Panc1 (cell line): ENCODE measurements around the gene USP24. TPM values are rescaled to one million over a fixed set of nuclear protein-coding genes. Genes with fewer than 3 reads are reported as not detected.

ENCODE experiments used
- ATAC-seq: fragments of 200-7000 bp; cut with Tn5 transposase; 2 replicates; pipeline ENCODE4 v1.9.1; 2020; ENCODE audit warnings: mild to moderate bottlenecking, moderate library complexity
- BruUV-seq: library from RNA; stranded (reverse); fragments of 400-500 nt; replicated peaks from 2 replicates; lab custom pipeline; 2021; lab: Mats Ljungman, UMichigan
- CTCF ChIA-PET: fragments of 300-600 bp; sonication (Branson Sonifier 250); formaldehyde crosslinking; loops from one replicate; lab custom pipeline; 2022; ENCODE audit warnings: antibody characterized with exemption; lab: Charles Lee
- POLR2A ChIA-PET: fragments of 300-600 bp; sonication (Branson Sonifier 250); formaldehyde crosslinking; loops from one replicate; lab custom pipeline; 2022; ENCODE audit warnings: antibody characterized with exemption; lab: Charles Lee
- DNase-seq: peaks from one replicate; pipeline ENCODE4 v3.0.0-alpha.2; 2010; ENCODE audit warnings: low read depth, low spot score
- H3K27ac ChIP-seq: 2 replicates; pipeline ENCODE4 v1.5.1; 2011; ENCODE audit warnings: mild to moderate bottlenecking, low read length, inconsistent platforms
- H3K27me3 ChIP-seq: fragments of 200-500 bp; sonication (Bioruptor generic); 2 replicates; pipeline ENCODE4 v1.6.0; 2014; ENCODE audit warnings: low read length, inconsistent platforms; ENCODE audit not compliant: control insufficient read depth, insufficient read depth
- H3K36me3 ChIP-seq: fragments of 200-500 bp; sonication (Bioruptor generic); 2 replicates; pipeline ENCODE4 v1.5.1; 2014; ENCODE audit warnings: inconsistent platforms, mild to moderate bottlenecking, low read length, moderate library complexity; ENCODE audit not compliant: control insufficient read depth, insufficient read depth
- H3K4me1 ChIP-seq: 2 replicates; pipeline ENCODE4 v1.5.1; 2011; ENCODE audit warnings: inconsistent platforms, mild to moderate bottlenecking, low read length, moderate library complexity; ENCODE audit not compliant: control insufficient read depth, insufficient read depth
- H3K4me3 ChIP-seq, 2 experiments: 2 replicates each; pipeline ENCODE4 v1.5.1; 2011 to 2012; ENCODE audit warnings: low read depth in 2 of 2, low read length in 2 of 2, mild to moderate bottlenecking in 2 of 2, inconsistent platforms in 1 of 2, moderate library complexity in 1 of 2
- H3K9me3 ChIP-seq: fragments of 200-500 bp; sonication (Bioruptor generic); 2 replicates; pipeline ENCODE4 v1.5.1; 2014; ENCODE audit warnings: low read depth, mild to moderate bottlenecking, inconsistent platforms, low read length, moderate library complexity; ENCODE audit not compliant: control insufficient read depth, insufficient read depth
- POLR2AphosphoS5 ChIP-seq: IDR thresholded peaks from 2 replicates; pipeline ENCODE4 v1.6.1; 2012; ENCODE audit warnings: mild to moderate bottlenecking, low read depth, low read length, moderate library complexity
- SIN3A ChIP-seq: IDR thresholded peaks from 2 replicates; pipeline ENCODE4 v1.6.1; 2012; ENCODE audit warnings: low read depth, mild to moderate bottlenecking, low read length, moderate library complexity, borderline replicate concordance; ENCODE audit not compliant: insufficient read depth
- TCF7L2 ChIP-seq: IDR thresholded peaks from 2 replicates; pipeline ENCODE4 v1.6.1; 2011; ENCODE audit warnings: mild to moderate bottlenecking, low read depth, low read length, inconsistent platforms
- in situ Hi-C: cut with HindIII; loops from 2 replicates; pipeline ENCODE4 v1.10.0; 2016; ENCODE audit warnings: low sequenced_read_pairs, low pct_unique_long_range_greater_than_20kb
- intact Hi-C: fragments of 100-400 bp; cut with micrococcal nuclease; formaldehyde crosslinking; loops from one replicate; pipeline ENCODE4 v1.10.0; 2022; ENCODE audit not compliant: unreplicated experiment
- total RNA-seq: library from RNA; stranded (reverse); gene quantifications from one replicate; pipeline ENCODE4 v1.2.1, GENCODE V29; 2021; ENCODE audit not compliant: unreplicated experiment
- TF ChIP-seq, protein P1 (sequence below), 2 experiments: IDR thresholded peaks; 2 replicates each; pipeline ENCODE4 v1.6.1; 2011 to 2012; ENCODE audit warnings: low read depth in 2 of 2, control low read depth in 1 of 2, low read length in 1 of 2, mild to moderate bottlenecking in 1 of 2, moderate library complexity in 1 of 2; ENCODE audit not compliant: insufficient read depth in 1 of 2
- TF ChIP-seq, protein P2 (sequence below): fragments of 450-650 bp; IDR thresholded peaks from 2 replicates; pipeline ENCODE4 v1.5.1; 2017; ENCODE audit warnings: mild to moderate bottlenecking

USP24 gene
- total RNA-seq, 1 experiment from 2014 or later: 52.2 TPM

DNA sequence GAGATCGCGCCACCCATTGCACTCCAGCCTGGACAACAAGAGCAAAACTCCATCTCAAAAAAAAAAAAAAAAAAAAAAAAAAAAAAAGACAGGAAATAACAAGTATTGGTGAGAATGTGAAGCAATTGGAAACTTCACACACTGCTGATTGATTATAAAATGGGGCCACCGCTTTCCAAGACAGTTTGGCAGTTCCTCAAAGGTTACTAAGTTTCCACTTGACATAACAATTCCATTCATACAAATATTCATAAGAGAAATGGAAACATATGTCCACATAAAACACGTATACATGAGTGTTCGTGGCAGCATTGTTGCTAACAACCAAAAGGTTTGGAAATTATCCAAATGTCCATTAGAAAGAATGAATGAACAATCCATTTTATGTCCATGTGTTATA is 26.3 kb downstream of the USP24 start:
- Histone ChIP-seq H3K9me3 (peaks cover 11% of the 10 kb centered on the region; the same call in 1 of the 2 replicates), H3K4me3 (no peak overlapping the region), H3K27ac (no peak overlapping the region), H3K27me3 (no peaks in the 10 kb centered on the region), H3K36me3 (no peaks in the 10 kb centered on the region), H3K4me1 (peaks cover 40% of the 10 kb centered on the region)
- ChIA-PET CTCF (no interaction called here), POLR2A (no interaction called here)
- no TSS peak for BruUV-seq
- in situ Hi-C loops (no loop called here), intact Hi-C loops (no loop called here)
- DNase-seq (no peak), ATAC-seq (no peak)
- no peak for TF ChIP-seq SIN3A
- TF ChIP-seq, protein P1, sequence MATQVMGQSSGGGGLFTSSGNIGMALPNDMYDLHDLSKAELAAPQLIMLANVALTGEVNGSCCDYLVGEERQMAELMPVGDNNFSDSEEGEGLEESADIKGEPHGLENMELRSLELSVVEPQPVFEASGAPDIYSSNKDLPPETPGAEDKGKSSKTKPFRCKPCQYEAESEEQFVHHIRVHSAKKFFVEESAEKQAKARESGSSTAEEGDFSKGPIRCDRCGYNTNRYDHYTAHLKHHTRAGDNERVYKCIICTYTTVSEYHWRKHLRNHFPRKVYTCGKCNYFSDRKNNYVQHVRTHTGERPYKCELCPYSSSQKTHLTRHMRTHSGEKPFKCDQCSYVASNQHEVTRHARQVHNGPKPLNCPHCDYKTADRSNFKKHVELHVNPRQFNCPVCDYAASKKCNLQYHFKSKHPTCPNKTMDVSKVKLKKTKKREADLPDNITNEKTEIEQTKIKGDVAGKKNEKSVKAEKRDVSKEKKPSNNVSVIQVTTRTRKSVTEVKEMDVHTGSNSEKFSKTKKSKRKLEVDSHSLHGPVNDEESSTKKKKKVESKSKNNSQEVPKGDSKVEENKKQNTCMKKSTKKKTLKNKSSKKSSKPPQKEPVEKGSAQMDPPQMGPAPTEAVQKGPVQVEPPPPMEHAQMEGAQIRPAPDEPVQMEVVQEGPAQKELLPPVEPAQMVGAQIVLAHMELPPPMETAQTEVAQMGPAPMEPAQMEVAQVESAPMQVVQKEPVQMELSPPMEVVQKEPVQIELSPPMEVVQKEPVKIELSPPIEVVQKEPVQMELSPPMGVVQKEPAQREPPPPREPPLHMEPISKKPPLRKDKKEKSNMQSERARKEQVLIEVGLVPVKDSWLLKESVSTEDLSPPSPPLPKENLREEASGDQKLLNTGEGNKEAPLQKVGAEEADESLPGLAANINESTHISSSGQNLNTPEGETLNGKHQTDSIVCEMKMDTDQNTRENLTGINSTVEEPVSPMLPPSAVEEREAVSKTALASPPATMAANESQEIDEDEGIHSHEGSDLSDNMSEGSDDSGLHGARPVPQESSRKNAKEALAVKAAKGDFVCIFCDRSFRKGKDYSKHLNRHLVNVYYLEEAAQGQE (IDR thresholded peaks at IDR 0.05; ENCODE audit: insufficient read depth in 1 of 2, low read depth in 2 of 2, low read length in 1 of 2): no peak
- TF ChIP-seq, protein P2, sequence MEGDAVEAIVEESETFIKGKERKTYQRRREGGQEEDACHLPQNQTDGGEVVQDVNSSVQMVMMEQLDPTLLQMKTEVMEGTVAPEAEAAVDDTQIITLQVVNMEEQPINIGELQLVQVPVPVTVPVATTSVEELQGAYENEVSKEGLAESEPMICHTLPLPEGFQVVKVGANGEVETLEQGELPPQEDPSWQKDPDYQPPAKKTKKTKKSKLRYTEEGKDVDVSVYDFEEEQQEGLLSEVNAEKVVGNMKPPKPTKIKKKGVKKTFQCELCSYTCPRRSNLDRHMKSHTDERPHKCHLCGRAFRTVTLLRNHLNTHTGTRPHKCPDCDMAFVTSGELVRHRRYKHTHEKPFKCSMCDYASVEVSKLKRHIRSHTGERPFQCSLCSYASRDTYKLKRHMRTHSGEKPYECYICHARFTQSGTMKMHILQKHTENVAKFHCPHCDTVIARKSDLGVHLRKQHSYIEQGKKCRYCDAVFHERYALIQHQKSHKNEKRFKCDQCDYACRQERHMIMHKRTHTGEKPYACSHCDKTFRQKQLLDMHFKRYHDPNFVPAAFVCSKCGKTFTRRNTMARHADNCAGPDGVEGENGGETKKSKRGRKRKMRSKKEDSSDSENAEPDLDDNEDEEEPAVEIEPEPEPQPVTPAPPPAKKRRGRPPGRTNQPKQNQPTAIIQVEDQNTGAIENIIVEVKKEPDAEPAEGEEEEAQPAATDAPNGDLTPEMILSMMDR: no peak

DNA sequence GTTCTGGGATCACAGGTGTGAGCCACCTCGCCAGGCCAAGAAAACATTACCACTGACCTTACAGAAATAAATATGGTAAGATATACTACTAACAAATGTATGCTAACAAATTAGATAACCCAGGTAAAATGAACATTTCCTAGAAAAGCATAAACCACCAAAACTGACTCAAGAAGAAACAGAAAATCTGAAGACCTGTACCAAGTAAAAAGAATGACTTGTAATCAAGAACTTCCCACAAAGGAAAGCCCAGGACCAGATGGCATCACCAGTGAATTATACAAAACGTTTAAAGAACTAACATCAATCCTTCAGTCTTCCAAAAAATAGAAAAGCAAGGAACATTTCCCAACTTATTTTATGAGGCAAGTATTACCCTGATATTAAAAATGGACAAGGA is 29.3 kb downstream of the USP24 start:
- intact Hi-C loops: no loop called here
- no peak for ATAC-seq

More for the DNA sequence above, 29.3 kb downstream of the USP24 start:
- H3K36me3 ChIP-seq: no peaks in the 10 kb centered on the region
- TF ChIP-seq SIN3A (no peak), TCF7L2 (no peak), POLR2AphosphoS5 (no peak)
- TF ChIP-seq, protein P2: no peak
- TF ChIP-seq, protein P1 (IDR thresholded peaks at IDR 0.05; ENCODE audit: insufficient read depth in 1 of 2, low read depth in 2 of 2, low read length in 1 of 2): no peak
- no peak overlapping the region for H3K27ac ChIP-seq
- peaks cover 16% of the 10 kb centered on the region; the same call in 1 of the 2 replicates for H3K9me3 ChIP-seq
- H3K4me3 ChIP-seq: no peak overlapping the region
- in situ Hi-C loops: no loop called here
- BruUV-seq: no TSS peak
- H3K4me1 ChIP-seq: peaks cover 14% of the 10 kb centered on the region
- POLR2A ChIA-PET: interaction anchor here (0.6 kb wide), 1 partner anchor 1296 kb away, joined by 5 read pairs; no protein-coding TSS in a partner anchor
- CTCF ChIA-PET: no interaction called here
- no peak for DNase-seq
- H3K27me3 ChIP-seq: no peaks in the 10 kb centered on the region
